ENCODE results near the gene NAA35.

GRCh38 chr9:86027767-86028166 is 86.8 kb downstream of the NAA35 start:
- TF ChIP-seq, protein P1, sequence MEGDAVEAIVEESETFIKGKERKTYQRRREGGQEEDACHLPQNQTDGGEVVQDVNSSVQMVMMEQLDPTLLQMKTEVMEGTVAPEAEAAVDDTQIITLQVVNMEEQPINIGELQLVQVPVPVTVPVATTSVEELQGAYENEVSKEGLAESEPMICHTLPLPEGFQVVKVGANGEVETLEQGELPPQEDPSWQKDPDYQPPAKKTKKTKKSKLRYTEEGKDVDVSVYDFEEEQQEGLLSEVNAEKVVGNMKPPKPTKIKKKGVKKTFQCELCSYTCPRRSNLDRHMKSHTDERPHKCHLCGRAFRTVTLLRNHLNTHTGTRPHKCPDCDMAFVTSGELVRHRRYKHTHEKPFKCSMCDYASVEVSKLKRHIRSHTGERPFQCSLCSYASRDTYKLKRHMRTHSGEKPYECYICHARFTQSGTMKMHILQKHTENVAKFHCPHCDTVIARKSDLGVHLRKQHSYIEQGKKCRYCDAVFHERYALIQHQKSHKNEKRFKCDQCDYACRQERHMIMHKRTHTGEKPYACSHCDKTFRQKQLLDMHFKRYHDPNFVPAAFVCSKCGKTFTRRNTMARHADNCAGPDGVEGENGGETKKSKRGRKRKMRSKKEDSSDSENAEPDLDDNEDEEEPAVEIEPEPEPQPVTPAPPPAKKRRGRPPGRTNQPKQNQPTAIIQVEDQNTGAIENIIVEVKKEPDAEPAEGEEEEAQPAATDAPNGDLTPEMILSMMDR (IDR thresholded peaks at IDR 0.05; ENCODE audit: insufficient read depth, low read length), result no peak
- no peak for TF ChIP-seq POLR2AphosphoS5 (IDR thresholded peaks at IDR 0.05; ENCODE audit: low read depth)
- TF ChIP-seq, protein P2, sequence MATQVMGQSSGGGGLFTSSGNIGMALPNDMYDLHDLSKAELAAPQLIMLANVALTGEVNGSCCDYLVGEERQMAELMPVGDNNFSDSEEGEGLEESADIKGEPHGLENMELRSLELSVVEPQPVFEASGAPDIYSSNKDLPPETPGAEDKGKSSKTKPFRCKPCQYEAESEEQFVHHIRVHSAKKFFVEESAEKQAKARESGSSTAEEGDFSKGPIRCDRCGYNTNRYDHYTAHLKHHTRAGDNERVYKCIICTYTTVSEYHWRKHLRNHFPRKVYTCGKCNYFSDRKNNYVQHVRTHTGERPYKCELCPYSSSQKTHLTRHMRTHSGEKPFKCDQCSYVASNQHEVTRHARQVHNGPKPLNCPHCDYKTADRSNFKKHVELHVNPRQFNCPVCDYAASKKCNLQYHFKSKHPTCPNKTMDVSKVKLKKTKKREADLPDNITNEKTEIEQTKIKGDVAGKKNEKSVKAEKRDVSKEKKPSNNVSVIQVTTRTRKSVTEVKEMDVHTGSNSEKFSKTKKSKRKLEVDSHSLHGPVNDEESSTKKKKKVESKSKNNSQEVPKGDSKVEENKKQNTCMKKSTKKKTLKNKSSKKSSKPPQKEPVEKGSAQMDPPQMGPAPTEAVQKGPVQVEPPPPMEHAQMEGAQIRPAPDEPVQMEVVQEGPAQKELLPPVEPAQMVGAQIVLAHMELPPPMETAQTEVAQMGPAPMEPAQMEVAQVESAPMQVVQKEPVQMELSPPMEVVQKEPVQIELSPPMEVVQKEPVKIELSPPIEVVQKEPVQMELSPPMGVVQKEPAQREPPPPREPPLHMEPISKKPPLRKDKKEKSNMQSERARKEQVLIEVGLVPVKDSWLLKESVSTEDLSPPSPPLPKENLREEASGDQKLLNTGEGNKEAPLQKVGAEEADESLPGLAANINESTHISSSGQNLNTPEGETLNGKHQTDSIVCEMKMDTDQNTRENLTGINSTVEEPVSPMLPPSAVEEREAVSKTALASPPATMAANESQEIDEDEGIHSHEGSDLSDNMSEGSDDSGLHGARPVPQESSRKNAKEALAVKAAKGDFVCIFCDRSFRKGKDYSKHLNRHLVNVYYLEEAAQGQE (IDR thresholded peaks at IDR 0.05; ENCODE audit: insufficient replicate concordance, low read depth), result no peak
- TF ChIP-seq SPI1 (IDR thresholded peaks at IDR 0.05; ENCODE audit: borderline replicate concordance, low read depth), result no peak

All from HL-60 (cell line).